ENCODE measurements around the gene GUK1. TPM values are rescaled to one million over a fixed set of nuclear protein-coding genes. Genes with fewer than 3 reads are reported as not detected.

Gene GUK1
- total RNA-seq, 1 donor from 2014 or later, result 220 TPM

GRCh38 chr1:228148196-228148861, 8.2 kb downstream of the GUK1 start:
- peak; percentile 74 for DNase-seq (ENCODE audit: low spot score)

GRCh38 chr1:228148935-228149405, 8.9 kb downstream of the GUK1 start:
- DNase-seq (ENCODE audit: low spot score), result peak; percentile 85

GRCh38 chr1:228149406-228150119, 9.5 kb downstream of the GUK1 start, which contains the start of gene GJC2:
TSS of gene GJC2 (plus strand) at chr1:228149930. CDS start at chr1:228157759, 7,829 bp downstream.
- DNase-seq (ENCODE audit: low spot score), result peak; percentile 89

GRCh38 chr1:228150120-228150460, 10.0 kb downstream of the GUK1 start:
- DNase-seq (ENCODE audit: low spot score), result peak; percentile 86

- DNase-seq (ENCODE audit: low spot score), result peak; percentile 89
These were observed 10.5 kb downstream of the GUK1 start for GRCh38 chr1:228150461-228151179.

- DNase-seq (ENCODE audit: low spot score), result no peak
These were observed 11.3 kb downstream of the GUK1 start for GRCh38 chr1:228151180-228151925.

- DNase-seq (ENCODE audit: low spot score), result no peak
These were observed 12.2 kb downstream of the GUK1 start for GRCh38 chr1:228152097-228152917.

GRCh38 chr1:228152918-228153258, 12.8 kb downstream of the GUK1 start:
- DNase-seq (ENCODE audit: low spot score), result no peak

- DNase-seq (ENCODE audit: low spot score), result no peak
These were observed 14.1 kb downstream of the GUK1 start for GRCh38 chr1:228154021-228154669.

- DNase-seq (ENCODE audit: low spot score), result no peak
These were observed 14.8 kb downstream of the GUK1 start for GRCh38 chr1:228154670-228155571.

- DNase-seq (ENCODE audit: low spot score), result no peak
These were observed 15.8 kb downstream of the GUK1 start for GRCh38 chr1:228155596-228156514.

- no peak for DNase-seq (ENCODE audit: low spot score)
These were observed 16.4 kb downstream of the GUK1 start for GRCh38 chr1:228156515-228156881.

- DNase-seq (ENCODE audit: low spot score), result no peak
These were observed 17.1 kb downstream of the GUK1 start for GRCh38 chr1:228156941-228157728.

- DNase-seq (ENCODE audit: low spot score), result no peak
These were observed 17.6 kb downstream of the GUK1 start for GRCh38 chr1:228157729-228158126.

GRCh38 chr1:228158151-228159007, 18.3 kb downstream of the GUK1 start:
- DNase-seq (ENCODE audit: low spot score), result no peak

GRCh38 chr1:228159008-228159665, 19.1 kb downstream of the GUK1 start:
- no peak for DNase-seq (ENCODE audit: low spot score)

Data from mesenteric fat pad (tissue), 1 donor.